ENCODE data around the gene APEH.

The APEH gene

GRCh38 chr3:49725906-49726681, 51.9 kb downstream of the APEH start:
- no peak for DNase-seq (ENCODE audit: low read depth, low spot score)

- no peak for DNase-seq (ENCODE audit: low read depth, low spot score)
Measured at GRCh38 chr3:49727154-49727923, 53.2 kb downstream of the APEH start.

DNA sequence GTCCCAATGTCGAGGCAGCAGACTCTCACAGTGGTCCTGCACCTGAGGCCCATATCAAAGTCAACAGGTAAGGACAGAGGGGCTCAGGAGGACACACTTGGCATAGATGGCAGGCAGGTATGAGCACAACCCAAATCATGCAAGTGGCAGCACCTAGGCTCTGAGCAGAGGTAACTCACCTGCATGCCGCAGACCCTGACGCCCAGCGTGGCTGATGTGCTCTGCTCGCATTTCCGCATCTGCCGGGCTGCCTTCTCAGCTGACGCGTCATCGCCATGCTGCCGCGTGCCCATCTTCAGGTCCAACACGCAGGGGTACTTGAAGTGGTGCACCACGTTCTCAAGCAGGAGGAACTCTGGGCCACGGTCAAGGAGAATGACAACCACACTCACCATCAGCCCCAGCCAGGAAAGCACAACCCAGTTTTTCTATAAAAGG, 53.8 kb downstream of the APEH start:
- no peak for DNase-seq (ENCODE audit: low read depth, low spot score)

- no peak for DNase-seq (ENCODE audit: low read depth, low spot score)
Measured at GRCh38 chr3:49729966-49730609, 55.9 kb downstream of the APEH start.

- no peak for DNase-seq (ENCODE audit: low read depth, low spot score)
Measured at GRCh38 chr3:49732597-49732996, 58.4 kb downstream of the APEH start.

DNA sequence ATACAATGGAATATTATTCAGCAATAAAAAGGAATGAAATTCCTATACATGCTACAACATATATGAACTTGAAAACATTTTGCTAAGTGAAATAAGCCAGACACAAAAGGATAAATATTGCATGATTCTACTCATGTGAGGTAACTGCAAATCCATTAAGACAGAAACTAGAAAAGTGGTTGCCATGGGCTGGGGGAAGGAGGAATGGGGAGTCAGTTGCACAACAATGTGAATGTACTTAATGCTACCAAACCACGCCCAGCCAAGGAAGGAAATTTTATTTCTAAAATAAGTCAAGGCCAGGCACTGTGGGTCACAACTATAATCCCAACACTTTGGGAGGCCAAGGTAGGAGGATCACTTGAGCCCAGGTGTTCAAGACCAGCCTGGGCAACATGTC, 59.4 kb downstream of the APEH start:
- no peak for DNase-seq (ENCODE audit: low read depth, low spot score)

Data from ELF-1 (cell line).